GM19099 (cell line): ENCODE measurements around the gene MYOG.

Experiments used
- POLR2A ChIP-seq: IDR thresholded peaks from 3 replicates; pipeline ENCODE4 v1.6.1; 2011; ENCODE audit warnings: low read depth; ENCODE audit not compliant: insufficient read length; ENCODE audit errors: extremely low read depth

Gene MYOG

DNA sequence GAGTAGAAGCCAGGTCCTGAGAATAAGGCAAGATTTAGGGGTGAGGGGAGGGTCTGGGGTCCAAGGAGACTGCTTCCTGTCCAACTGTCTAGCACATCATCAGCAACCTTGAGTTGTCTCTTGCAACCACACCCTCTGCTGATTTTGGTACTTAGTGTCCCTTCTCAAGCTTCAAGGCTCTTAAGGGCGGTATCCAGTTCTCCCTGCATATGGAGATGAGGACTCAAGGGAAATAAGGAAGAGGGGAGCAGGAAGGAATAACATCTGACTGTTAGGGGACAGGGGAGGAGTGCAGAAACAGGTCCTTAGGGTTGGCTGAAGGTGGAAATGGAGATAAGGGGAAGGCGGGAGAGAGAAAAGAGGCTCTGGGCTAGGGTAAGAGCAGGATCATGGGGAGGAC, 12.3 kb downstream of the MYOG start:
- TF ChIP-seq POLR2A = no peak

DNA sequence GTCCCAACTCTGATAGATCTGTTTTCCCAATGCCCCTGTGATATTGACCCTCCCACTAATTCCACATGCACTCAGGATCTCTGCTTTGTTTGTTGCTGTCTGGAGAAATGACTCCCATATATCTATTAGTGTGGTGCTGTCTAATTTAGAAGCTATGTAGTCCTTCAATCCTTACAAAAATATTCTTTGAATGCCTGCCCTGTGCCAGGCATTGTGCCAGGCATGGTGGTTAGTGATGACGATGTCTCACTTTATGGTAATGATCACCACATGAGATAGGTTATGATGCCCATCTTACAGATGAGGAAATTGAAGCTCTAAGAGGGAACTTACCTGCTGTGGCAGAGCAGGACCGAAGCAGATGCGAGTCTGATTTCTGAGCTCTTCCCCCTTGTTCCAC, 12.9 kb downstream of the MYOG start:
- no peak for TF ChIP-seq POLR2A

DNA sequence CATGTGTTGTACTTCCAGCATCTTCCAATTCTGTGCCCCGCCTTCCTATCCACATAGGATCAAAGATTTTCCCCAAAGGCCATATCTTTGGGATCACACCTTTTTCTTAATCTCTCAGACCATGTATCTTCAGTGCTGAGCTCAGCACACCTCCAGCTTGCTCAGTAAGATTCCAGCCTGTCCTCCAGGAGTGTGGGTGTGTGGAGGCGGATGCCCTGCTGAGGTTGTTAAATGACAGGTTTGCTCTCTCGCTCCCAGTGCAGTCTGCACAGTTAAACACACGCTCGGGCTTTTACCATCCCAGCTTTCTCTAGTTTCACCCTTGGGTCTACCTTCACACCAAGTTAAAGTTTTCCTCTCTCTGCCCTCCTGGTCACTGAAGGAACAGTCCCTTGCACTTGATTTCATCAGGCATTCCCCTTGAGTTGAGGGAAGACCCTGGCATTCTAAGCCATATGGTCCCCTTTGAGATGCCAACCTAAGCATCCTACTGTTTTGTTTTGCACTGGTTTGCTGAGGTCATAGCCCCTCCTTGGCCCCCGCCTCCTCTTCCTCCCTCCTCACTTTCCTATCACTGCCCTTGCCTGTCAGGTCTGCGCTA, 13.7 kb downstream of the MYOG start:
- no peak for TF ChIP-seq POLR2A

DNA sequence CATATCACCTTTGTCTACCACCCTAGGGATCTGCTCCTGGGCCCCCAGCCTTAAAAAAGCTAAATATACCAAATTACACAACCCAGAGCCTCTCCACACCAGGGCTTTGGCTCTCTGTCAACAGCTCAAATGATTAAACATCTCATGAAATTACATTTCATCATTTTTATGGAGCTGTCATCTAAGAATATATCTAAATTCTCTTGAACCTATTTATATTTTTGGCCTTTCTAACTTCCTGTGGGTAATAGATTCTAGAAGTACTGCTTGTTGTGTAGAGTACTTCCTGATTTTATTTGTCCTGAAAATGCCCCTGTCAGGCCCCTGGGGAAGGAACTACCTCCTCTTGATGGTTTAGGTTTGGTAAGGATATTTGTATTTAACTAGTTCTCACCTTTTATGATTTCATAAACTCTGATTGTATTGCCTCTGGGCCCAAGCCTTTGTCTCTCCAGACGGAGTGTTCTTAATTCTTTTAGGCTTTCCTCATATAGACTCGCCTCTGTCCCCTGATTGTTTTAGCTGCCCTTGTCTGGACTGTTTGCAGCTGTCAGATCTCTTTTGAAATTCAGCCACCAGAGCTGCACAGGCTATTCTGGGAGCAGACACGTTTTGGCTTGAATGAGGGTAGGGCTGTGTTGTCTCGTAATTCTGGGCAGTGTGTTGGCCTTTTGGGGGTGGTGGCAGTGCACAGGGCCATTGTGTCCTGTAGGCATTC, 16.6 kb downstream of the MYOG start:
- no peak for TF ChIP-seq POLR2A

DNA sequence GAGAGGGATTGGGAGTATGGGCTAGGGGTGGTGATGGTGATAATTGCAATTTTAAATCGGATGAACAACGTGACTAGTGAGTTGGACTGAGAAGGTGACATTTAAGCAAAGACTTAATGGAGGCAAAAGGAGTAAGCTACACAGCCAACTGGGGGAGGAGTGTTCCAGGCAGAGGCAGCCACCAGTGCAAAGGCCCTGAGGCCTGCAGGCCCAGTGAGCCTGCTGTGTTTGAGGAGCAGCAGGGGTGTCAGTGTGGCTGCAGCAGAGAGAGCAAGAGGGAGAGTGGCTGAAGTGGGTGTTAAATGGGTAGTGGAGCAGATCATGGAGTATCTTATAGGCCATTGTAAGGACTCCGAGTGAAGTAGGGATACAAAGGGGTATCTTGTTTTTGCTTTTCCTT, 18.8 kb downstream of the MYOG start:
- TF ChIP-seq POLR2A = no peak

DNA sequence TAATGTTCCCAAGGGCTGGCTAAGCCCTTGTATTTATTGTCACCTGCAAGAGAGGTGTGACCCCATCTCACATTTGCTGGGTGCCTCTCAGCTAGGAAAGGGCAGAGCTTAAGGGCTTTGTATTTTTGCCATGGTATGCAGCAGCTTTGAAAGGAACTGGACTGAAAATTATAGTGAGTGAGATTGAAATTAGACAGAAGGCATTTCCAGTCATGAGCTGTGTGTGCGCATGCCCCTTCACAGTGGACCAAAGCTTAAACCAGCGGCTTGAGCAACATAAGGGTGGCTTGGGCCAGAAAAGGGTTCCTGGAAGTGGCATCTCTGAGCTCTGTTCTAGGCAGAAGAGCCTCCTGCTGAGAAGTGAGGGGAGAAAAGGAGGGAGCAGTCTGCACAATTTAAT, 19.8 kb downstream of the MYOG start:
- no peak for TF ChIP-seq POLR2A

DNA sequence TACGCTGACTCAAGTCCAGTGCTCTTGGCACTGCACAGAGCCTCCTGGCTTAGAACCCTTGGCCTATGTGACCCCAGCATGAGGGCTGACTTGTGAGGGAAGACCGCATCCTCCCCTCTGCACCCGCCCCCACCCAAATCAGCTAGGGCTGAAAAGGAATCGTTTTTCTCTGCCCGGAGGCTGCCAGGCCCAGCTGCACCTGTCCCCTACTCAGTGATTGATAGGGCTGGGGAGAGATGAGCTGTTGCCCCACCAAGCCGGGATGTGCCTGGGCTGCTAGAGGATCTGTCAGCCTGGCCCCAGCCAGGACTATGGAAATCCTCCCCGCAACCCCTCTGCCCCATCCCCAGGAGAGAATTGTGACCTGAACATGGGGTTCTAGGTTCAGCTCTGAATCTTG, 20.6 kb downstream of the MYOG start:
- TF ChIP-seq POLR2A = no peak

DNA sequence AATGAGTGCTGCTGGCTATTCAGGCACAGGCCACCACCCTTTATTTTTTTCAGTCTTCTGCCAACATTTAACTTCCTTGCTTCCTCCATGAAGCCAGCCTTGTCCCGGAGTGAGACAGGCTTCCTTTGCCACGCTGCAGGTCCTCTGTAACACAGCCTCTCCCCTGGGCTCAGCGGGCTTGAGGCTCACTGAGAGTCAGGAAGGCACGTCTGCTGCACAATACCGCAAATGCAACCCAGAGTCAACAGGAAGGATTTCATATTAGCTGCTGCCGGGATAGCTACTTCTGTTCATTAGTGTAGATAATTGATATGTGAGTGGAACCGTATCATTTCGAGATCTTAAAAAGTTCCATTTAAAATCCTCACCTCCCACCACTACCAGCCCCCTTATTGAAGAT, 22.5 kb downstream of the MYOG start:
- no peak for TF ChIP-seq POLR2A

DNA sequence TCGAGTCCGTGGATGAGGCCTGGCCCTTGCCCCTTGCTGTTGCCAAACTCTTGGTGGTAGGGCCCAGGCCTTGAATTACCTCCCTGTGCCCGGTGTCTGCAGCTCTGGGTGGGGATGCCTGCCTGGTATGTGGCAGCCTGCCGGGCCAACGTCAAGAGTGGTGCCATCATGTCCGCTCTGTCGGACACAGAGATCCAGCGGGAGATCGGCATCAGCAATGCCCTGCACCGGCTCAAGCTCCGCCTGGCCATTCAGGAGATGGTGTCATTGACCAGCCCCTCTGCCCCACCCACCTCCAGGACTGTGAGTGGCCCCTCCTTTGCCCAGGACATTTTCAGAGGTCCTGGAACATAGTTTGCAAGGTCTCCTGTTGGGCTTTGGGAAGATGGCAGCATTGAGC, 25.7 kb downstream of the MYOG start:
- no peak for TF ChIP-seq POLR2A

DNA sequence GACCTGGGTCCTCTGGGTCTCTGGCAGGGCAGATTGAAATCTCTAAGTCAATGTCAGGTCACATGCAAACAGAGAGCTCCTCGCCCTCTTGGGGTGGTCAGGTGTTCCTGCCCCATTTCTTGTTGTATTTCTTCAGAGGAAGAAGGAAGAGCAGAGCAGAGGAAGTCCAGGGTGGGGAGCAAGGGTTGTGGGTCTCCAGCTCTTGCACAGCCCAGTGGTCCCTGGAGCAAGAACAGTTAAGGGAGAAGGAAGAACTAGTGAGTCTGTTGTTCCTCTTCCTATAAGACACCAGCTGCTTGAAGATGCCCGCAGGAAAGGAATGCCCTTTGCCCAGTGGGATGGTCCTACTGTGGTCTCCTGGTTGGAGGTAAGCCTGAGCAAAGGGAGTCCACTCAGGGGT, 26.3 kb downstream of the MYOG start:
- no peak for TF ChIP-seq POLR2A

DNA sequence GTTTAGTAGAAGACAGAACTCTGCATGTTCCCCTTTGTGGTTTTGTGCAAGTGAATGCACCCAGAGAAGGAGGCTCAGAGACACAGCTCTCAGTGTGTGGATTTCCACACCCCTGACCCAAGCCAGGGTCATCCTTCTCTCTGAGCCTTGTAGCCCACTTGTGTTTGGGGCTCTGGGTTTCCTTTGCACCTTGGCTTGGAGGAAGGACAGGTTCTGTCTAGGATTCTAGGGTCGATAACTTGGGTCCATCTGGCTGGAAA, 27.2 kb downstream of the MYOG start:
- no peak for TF ChIP-seq POLR2A

DNA sequence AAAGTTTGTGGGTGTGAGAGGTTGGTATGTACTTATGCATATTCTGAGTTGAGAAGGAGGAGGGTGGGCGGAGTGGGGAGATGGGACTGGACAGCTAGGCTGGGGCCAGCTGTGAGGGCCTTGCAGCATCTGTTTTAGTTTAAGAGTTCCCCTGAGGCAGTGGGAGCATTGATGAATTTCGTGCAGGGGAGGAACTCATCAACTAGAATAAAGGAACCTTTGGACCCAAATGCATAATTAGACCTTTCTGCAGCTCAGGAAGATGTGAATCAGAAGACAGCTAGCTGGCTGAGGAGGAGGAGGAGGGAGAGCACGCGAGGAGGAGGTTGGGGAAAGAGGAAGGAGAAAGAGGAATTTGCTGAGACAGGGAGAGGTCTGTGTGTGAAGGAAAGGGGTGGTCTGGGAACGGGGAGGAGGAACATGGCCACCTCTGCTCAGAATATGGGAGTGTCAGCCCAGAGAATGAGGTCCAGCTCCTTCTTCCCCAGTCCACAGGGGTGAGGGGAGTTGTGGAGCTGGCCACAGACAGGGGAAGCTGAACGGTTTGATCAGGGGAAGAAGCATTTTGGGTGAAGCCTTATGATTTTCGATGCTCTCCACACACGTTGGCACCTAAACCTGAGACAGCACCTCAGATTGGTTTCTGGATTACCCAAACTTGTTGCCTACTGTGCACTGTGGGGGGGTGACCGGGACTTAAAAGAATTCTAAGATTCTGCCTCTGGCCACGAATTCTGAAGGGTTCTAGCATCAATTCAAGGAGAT, 27.7 kb downstream of the MYOG start:
- no peak for TF ChIP-seq POLR2A

DNA sequence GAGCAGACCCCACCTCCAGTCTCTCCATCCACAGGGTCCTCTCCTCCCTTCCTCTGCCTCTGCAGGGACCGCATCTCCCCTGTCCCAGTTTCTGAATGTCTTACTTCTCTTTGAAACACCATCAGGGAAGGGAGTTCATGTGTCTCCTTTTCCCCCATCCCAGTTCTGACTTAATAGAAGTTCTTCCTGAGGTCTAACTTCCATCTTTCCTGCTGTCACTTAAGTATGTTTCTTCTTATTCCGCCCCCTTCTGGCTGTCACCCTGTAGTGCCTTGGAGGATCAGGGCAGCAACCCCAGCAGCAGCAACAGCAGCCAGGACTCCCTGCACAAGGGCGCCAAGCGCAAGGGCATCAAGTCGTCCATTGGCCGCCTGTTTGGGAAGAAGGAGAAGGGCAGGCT, 29.3 kb downstream of the MYOG start:
- TF ChIP-seq POLR2A = no peak

DNA sequence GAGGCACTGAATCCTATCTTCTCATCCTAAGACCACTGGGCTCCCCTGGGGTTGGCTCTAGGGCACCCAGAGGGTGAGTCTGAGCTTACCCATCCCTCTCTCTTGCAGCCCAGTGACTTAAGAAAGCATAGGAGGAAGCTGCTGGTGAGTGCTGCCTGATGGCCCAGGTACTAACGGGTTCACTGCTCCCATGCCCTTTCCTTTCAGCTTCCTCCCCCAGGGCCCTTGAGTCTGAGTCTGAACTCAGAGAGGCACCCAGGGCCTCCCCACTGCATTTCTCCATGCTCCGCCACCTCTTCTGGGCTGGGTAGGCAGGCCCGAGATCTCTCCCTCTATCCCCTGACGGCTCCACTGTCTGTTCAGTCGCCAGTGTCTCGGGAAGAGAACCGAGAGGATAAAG, 29.8 kb downstream of the MYOG start:
- no peak for TF ChIP-seq POLR2A

DNA sequence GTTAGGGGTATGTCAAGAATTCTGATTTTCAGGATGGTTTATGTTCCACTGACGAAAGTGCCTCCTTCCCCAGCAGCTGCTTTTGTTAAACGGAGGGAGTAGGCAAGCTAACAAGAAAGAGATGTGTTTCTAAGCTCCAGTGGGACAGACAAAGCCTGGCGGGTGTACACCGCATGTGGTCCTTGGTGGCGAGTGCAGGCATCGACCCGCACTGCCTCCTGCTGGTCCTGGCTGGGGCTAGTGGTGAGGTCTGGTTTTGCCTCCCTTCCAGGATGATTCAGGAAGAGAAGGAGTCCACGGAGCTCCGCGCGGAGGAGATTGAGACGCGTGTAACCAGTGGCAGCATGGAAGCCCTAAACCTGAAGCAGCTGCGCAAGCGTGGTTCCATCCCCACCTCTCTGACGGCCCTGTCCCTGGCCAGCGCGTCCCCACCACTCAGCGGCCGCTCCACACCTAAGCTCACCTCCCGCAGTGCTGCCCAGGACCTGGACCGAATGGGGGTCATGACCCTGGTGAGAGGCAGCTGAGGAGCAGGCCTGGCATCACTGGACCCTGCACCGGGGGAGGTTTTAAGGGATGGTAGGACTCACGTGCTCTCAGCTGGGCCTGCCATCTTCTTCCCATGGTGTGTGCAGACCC, 30.5 kb downstream of the MYOG start:
- no peak for TF ChIP-seq POLR2A

DNA sequence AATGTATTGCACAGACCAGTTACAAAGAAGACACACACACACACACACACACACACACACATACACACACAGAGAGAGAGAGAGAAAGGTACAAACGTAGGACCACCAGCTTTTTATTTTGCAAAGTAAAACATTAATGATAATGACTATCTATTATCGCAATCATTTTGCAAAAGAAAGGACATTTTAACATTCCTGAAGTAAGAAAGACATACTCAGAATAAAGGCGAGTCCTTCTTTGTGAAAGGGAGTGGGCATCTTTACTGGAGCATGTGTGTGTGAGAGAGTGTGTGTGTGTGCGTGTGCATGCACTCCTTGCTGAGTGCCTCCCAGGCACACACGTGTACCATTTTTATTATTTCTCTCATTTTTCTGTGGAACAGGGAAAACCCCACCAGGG, 31.2 kb downstream of the MYOG start:
- no peak for TF ChIP-seq POLR2A
